Measurements from ENCODE around the gene C20orf204.

C20orf204 gene

GRCh38 chr20:64047968-64048401 lies 12.0 kb downstream of the C20orf204 start:
- H3K4me1 ChIP-seq (ENCODE audit: low read length) = no peaks in the 10 kb centered on the region
- peaks cover 82% of the 10 kb centered on the region for H3K27me3 ChIP-seq (replicated peaks; ENCODE audit: insufficient read depth, low read length)
- H2AFZ ChIP-seq (ENCODE audit: low read length) = no peak overlapping the region
- H3F3A ChIP-seq (ENCODE audit: insufficient read depth, low read length) = no peaks in the 10 kb centered on the region
- no peaks in the 10 kb centered on the region for H4K20me1 ChIP-seq (ENCODE audit: insufficient read depth, low read length)
- TF ChIP-seq EZH2phosphoT487 (IDR thresholded peaks at IDR 0.05; ENCODE audit: low read length) (no peak), CTCF (IDR thresholded peaks at IDR 0.05; ENCODE audit: low read length) (no peak), EZH2 (optimal IDR thresholded peaks at IDR 0.05; ENCODE audit: low read depth, low read length) (no peak)
- H3K9me2 ChIP-seq (replicated peaks; ENCODE audit: insufficient read depth, low read length) = no peaks in the 10 kb centered on the region
- no peaks in the 10 kb centered on the region for H3K79me2 ChIP-seq (ENCODE audit: low read length)
- H3K36me3 ChIP-seq (replicated peaks; ENCODE audit: insufficient read depth, low read length) = no peaks in the 10 kb centered on the region
- no peak overlapping the region for H3K4me3 ChIP-seq (ENCODE audit: low read length)
- no peaks in the 10 kb centered on the region for H3K9me3 ChIP-seq (replicated peaks; ENCODE audit: insufficient read depth, low read length)
- H3K4me2 ChIP-seq (ENCODE audit: low read depth, low read length) = no peak overlapping the region
- no peak overlapping the region for H3K27ac ChIP-seq (ENCODE audit: low read length)
- DNase-seq = no peak
- no peak overlapping the region for H3K9ac ChIP-seq (ENCODE audit: low read length)

- Histone ChIP-seq H3K4me2 (ENCODE audit: low read depth, low read length) (no peak overlapping the region), H3K9me3 (replicated peaks; ENCODE audit: insufficient read depth, low read length) (no peaks in the 10 kb centered on the region), H3K79me2 (ENCODE audit: low read length) (no peaks in the 10 kb centered on the region), H3K9ac (ENCODE audit: low read length) (no peak overlapping the region), H3K27ac (ENCODE audit: low read length) (no peak overlapping the region), H3K4me1 (ENCODE audit: low read length) (no peaks in the 10 kb centered on the region), H2AFZ (ENCODE audit: low read length) (no peak overlapping the region), H3F3A (ENCODE audit: insufficient read depth, low read length) (no peaks in the 10 kb centered on the region), H3K4me3 (ENCODE audit: low read length) (no peak overlapping the region), H3K27me3 (replicated peaks; ENCODE audit: insufficient read depth, low read length) (peaks cover 84% of the 10 kb centered on the region), H3K9me2 (replicated peaks; ENCODE audit: insufficient read depth, low read length) (no peaks in the 10 kb centered on the region), H3K36me3 (replicated peaks; ENCODE audit: insufficient read depth, low read length) (no peaks in the 10 kb centered on the region), H4K20me1 (ENCODE audit: insufficient read depth, low read length) (no peaks in the 10 kb centered on the region)
- no peak for DNase-seq
- TF ChIP-seq EZH2 (optimal IDR thresholded peaks at IDR 0.05; ENCODE audit: low read depth, low read length) (no peak), CTCF (IDR thresholded peaks at IDR 0.05; ENCODE audit: low read length) (no peak), EZH2phosphoT487 (IDR thresholded peaks at IDR 0.05; ENCODE audit: low read length) (no peak)
These were observed 12.5 kb downstream of the C20orf204 start for GRCh38 chr20:64048402-64049044.

- DNase-seq = no peak
- Histone ChIP-seq H4K20me1 (ENCODE audit: insufficient read depth, low read length) (no peaks in the 10 kb centered on the region), H3K79me2 (ENCODE audit: low read length) (no peaks in the 10 kb centered on the region), H3K9me3 (replicated peaks; ENCODE audit: insufficient read depth, low read length) (no peaks in the 10 kb centered on the region), H3K36me3 (replicated peaks; ENCODE audit: insufficient read depth, low read length) (no peaks in the 10 kb centered on the region), H3K9ac (ENCODE audit: low read length) (no peak within 1 kb of the TSS), H3K9me2 (replicated peaks; ENCODE audit: insufficient read depth, low read length) (no peaks in the 10 kb centered on the region), H3K4me1 (ENCODE audit: low read length) (no peaks in the 10 kb centered on the region), H3K4me2 (ENCODE audit: low read depth, low read length) (no peak within 1 kb of the TSS), H3F3A (ENCODE audit: insufficient read depth, low read length) (no peaks in the 10 kb centered on the region), H3K4me3 (ENCODE audit: low read length) (no peak within 1 kb of the TSS), H3K27ac (ENCODE audit: low read length) (no peak within 1 kb of the TSS), H2AFZ (ENCODE audit: low read length) (no peak within 1 kb of the TSS), H3K27me3 (replicated peaks; ENCODE audit: insufficient read depth, low read length) (peaks cover 84% of the 10 kb centered on the region)
- TF ChIP-seq EZH2phosphoT487 (IDR thresholded peaks at IDR 0.05; ENCODE audit: low read length) (no peak), EZH2 (optimal IDR thresholded peaks at IDR 0.05; ENCODE audit: low read depth, low read length) (no peak), CTCF (IDR thresholded peaks at IDR 0.05; ENCODE audit: low read length) (no peak)
These were observed 13.3 kb downstream of the C20orf204 start, which contains the start of gene SOX18 for GRCh38 chr20:64049060-64049877. SOX18 (minus strand) TSS chr20:64049639; CDS start chr20:64049516, 123 bp downstream.

Measured in MM.1S (cell line).